GM21528 (cell line): Measurements from ENCODE around the gene LRP1.

Source experiments
- ATAC-seq: cut with Tn5 transposase; IDR thresholded peaks from one replicate; pipeline ENCODE4 v1.9.1; 2021; ENCODE audit warnings: mild to moderate bottlenecking, moderate library complexity; ENCODE audit not compliant: unreplicated experiment, low FRiP score

The LRP1 gene

DNA sequence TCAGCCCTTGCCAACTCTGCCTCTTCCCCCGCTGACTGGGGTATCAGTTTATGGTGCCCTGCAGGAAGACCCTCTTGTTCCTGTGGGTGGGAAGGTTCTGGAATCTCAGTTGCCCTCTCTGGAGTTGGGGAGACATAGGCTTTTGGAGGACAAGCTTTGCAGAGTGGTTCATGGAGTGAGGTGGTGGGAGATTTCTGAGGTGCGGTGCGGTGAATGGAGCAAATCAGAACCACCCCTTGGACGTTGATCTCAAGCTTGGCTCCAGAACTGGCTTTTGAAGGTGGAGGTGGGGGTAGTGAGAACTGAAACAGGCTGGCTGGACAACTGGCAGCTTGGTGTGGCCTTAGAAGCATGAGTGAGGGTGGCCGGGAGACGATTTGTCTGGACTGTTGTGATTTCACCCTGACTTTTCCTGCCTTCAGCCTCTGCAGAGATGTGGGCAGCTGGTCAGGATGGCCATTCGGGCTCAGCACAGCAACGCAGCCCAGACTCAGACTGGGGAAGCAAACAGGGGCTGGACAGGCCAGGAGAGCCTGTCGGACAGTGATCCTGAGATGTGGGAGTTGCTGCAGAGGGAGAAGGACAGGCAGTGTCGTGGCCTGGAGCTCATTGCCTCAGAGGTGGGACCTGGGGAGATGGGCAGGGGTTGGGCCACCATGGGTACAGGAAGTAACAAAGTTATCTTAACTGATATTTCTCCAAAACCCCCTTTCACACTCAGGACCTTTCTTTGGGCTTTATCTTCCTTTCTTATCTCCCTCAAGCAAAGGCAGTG lies 102.3 kb downstream of the LRP1 start:
- no peak for ATAC-seq

GRCh38 chr12:57231276-57232021 lies 103.2 kb downstream of the LRP1 start:
- ATAC-seq = no peak

DNA sequence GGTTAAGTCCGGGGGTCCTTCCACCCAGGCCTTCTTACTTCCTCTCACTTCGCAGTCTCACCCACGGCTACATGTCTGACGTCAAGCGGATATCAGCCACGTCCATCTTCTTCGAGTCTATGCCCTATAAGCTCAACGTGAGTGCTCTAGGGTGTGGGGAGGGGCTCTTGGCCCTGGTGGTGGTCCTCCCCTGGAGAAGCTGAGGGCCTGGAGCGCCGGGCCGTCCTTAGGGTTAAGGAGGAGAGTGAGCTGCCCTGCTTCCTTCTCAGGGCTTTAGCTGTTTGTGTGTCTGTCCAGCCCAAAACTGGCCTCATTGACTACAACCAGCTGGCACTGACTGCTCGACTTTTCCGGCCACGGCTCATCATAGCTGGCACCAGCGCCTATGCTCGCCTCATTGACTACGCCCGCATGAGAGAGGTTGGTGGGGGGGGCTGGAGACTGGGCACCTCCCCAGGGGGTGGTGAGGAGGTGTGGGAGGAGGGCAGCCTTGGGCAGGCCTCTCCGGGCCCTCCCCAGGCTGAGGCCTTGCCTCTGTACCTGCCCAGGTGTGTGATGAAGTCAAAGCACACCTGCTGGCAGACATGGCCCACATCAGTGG lies 104.0 kb downstream of the LRP1 start:
- ATAC-seq = no peak

DNA sequence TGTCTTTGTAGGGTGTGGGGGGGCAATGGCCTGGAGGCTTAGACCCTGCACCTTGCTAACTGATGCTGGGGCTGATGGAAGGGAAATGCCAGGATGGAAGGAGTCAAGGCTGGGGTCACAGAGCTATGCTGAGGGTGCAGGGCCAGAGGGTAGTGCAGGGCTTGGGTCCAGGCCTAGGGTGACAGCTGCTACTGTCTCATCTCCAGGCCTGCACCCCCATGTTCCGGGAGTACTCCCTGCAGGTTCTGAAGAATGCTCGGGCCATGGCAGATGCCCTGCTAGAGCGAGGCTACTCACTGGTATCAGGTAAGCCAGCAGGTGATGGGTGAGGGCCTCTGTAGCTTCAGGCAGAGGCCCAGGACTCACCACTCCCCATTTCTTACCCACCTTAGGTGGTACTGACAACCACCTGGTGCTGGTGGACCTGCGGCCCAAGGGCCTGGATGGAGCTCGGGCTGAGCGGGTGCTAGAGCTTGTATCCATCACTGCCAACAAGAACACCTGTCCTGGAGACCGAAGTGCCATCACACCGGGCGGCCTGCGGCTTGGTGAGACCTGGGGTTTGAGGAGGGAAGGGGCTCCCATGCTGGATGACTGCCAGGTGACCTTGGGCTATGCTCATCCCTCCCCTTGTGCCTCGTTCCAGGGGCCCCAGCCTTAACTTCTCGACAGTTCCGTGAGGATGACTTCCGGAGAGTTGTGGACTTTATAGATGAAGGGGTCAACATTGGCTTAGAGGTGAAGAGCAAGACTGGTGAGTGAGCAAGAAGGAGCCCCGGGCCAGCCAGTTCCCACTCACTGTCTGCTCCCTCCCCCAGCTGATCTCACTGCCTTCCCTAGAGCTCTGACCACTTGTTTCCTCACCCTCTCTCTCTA lies 105.3 kb downstream of the LRP1 start:
- ATAC-seq = no peak

DNA sequence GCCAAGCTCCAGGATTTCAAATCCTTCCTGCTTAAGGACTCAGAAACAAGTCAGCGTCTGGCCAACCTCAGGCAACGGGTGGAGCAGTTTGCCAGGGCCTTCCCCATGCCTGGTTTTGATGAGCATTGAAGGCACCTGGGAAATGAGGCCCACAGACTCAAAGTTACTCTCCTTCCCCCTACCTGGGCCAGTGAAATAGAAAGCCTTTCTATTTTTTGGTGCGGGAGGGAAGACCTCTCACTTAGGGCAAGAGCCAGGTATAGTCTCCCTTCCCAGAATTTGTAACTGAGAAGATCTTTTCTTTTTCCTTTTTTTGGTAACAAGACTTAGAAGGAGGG lies 105.9 kb downstream of the LRP1 start:
- no peak for ATAC-seq

- ATAC-seq = no peak
Measured at GRCh38 chr12:57234571-57235016, 106.3 kb downstream of the LRP1 start.

GRCh38 chr12:57235017-57235727 lies 106.9 kb downstream of the LRP1 start:
- ATAC-seq = no peak

DNA sequence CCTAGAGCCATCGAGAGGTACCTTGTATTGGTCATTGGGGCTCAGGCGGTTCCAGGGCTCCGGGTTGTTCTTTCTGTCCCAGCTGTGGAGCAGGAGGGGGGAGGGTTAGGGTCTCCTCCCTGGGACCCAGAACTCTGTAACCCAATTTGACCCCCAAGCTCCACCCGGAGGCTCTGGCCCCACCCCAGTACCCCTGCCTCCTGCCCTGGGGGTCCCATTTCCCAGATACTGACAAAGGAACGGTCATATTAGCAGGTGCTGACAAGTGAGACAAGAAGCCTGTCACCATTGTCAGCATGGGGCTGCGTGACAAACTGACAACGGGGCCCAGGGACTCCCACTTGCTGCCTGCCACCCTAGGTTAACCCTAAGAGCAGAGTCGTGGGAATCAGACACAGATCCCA lies 107.4 kb downstream of the LRP1 start:
- ATAC-seq = no peak

- no peak for ATAC-seq
Measured at GRCh38 chr12:57236201-57236924, 108.1 kb downstream of the LRP1 start.

DNA sequence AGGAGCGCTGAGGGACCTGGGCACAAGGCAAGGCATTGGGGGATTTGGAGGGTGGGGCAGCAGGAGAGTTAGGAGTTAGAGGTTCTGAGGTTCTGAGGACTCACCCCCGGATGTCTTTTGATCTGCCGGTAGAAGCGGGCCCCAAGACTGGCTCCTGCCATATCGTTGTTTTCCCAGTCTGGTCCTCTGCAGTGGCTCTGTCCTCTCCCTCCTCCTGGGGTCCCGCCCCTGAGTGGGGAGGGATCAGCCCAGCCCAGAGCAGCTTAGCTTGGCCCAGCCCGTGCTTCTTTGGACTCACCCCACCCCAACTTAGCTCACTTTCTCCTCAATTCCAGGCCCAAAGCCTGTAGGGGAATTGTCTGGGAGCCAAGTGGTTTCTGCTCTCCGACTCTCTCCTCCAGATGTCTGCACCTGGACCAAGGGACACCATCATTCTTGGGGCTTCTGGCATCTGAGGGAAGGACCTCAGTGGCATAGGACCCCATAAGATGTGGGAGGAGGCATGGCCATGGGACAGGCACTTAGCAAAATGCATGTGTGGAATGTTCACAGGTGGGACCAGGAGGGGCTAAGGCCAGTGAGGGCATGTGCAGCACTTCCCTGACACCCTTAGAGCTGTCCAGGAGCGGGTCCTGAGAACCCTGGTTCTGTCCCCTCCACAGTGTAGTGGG lies 108.8 kb downstream of the LRP1 start:
- ATAC-seq = no peak

- no peak for ATAC-seq
Measured at GRCh38 chr12:57237596-57237931, 109.3 kb downstream of the LRP1 start.

DNA sequence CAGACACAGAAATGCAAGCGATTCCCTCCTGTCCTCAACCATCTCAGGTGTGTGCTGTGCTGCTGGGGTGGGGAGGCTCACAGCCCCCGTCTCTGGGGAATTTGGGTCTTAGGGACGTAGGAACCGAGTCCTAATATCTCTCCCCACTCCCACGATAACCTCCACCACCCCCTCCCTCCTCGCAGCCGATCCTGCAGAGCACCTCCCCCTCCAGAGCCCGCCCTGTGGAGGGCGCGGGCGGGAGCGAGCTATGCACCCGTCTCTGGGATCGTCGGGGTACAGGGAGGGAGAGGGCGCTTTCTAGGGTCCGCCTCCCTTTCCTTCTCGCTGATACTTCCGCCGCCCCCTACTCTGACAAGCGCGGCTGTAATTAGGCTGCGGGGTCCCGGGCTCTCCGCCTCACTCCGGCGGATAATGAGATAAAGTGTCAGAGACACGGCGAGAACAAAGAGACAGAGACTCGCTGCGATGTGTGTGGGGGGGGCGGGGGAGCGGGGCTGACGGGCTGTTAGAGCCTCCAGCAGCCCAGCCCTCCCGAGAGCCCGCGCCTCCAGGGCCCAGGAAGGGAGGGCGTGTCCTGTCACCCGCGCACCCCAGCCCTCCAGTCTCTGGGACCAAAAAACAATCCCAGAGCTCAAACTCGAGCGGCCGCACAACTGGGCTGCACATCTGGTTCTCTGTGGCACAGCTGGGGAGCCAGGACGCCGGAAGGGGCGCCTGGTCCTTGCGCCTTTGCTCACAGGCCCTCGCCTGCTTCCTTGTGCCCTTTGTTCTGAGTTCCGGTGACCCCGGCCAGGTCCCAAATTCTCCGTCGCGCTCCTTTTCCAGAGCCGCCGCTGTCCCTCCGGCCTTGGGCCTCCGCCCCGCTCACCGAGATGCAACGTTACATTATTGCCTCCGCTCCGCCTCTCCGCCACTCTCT lies 109.9 kb downstream of the LRP1 start:
- ATAC-seq = no peak

DNA sequence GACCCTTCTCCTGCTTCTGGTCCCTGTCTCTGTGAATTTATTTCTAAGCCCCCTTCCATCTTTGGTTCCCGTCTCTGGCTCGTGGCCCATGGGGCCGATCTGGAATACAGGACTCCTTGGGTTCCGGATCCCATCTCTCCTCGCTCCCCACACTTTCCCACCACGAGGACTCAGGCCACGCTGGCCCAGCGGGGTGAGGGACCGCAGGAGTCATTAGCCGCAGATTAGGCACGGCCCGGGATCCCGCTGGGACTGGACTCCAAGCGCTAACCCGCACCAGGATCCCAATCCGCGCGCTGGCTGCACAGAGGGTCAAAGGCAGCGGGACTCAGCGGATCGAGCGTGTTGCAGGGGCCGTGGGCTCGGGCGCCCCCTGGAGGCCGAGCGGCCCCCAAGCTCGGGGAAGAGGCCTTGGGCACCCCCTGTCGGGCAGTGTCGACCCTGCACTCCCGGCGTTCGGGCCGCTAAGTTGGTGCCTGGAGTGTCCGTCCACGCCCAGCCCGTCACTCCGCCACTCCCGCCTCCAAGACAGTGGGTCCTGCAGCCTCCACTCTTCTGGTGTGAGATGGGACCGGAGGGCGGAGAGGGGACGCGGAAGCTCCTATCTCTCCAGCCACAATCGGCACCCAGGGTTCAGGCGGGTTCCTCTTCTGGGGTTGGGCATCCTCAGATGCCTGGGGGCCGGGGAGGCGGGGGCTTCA lies 110.7 kb downstream of the LRP1 start:
- peak; percentile 45 for ATAC-seq

- ATAC-seq = no peak
Measured at GRCh38 chr12:57239587-57240065, 111.3 kb downstream of the LRP1 start.

DNA sequence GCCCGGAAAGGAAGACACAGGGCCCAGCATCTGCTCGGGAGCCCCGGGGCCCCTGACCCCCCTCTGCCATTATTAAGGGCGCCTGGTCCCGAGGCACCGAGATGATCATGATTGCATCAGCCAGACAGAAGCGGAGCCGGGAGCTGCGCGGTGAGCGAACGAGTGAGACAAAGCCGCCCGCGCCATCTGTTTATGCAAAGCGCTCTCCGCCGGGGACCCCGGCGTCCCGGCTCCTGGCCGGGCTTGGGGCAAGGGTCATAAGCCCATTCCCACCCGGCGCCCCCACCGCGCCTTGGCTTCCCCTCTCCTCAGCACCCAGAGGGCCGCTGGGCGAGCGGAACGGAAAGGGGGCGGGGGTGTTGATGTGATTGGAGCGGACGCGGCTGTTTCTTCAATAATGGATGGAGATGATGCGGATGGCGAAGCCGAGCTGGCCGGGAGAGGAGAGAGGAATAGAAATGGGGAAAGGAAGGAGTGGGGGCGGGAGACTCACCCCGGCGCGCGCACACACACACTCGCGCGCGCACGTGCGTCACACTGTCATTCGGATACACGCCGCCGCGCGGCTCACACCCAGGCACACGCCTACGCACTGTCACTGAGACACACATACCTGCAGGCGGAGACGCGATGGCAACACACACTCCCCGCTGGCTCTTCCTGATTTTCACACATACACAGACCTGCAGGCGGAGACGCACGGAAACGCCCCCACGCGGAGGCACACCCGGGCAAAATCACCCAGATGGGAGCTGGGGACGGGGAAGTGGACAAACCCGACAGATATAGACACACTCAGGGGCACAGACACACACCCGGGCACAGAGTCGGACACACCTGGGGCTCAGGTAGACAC lies 112.0 kb downstream of the LRP1 start:
- ATAC-seq = no peak

- ATAC-seq = no peak
Measured at GRCh38 chr12:57240926-57241401, 112.7 kb downstream of the LRP1 start.
